ENCODE results near the gene PLXNB2.

Gene PLXNB2

GRCh38 chr22:50282361-50283155 lies 24.9 kb downstream of the PLXNB2 start:
- H3K9me3 ChIP-seq (ENCODE audit: low read length): no peaks in the 10 kb centered on the region
- H3K36me3 ChIP-seq (ENCODE audit: insufficient read depth, low read length): no peaks in the 10 kb centered on the region
- H2AFZ ChIP-seq (ENCODE audit: low read length): no peak overlapping the region
- H3K9me2 ChIP-seq (ENCODE audit: low read depth, low read length): no peaks in the 10 kb centered on the region
- no peak overlapping the region for H3K27ac ChIP-seq (ENCODE audit: low read depth, low read length, poor library complexity, severe bottlenecking)
- H3K79me2 ChIP-seq (ENCODE audit: insufficient read depth, low read length): no peaks in the 10 kb centered on the region
- H3K4me1 ChIP-seq (ENCODE audit: insufficient read depth, low read length, severe bottlenecking): no peaks in the 10 kb centered on the region
- no peak overlapping the region for H3K9ac ChIP-seq (ENCODE audit: low read length)
- no peak for TF ChIP-seq EZH2 (IDR thresholded peaks at IDR 0.05; ENCODE audit: borderline replicate concordance, low read length)
- no peak for TF ChIP-seq CTCF (IDR thresholded peaks at IDR 0.05; ENCODE audit: low read length)
- no peaks in the 10 kb centered on the region for H4K20me1 ChIP-seq (ENCODE audit: insufficient read depth, low read length)
- no peak overlapping the region for H3K4me2 ChIP-seq (ENCODE audit: low read length)
- H3K4me3 ChIP-seq (ENCODE audit: low read depth, low read length, poor library complexity, severe bottlenecking): no peak overlapping the region
- H3K27me3 ChIP-seq (ENCODE audit: insufficient read depth, low read length): peaks cover 17% of the 10 kb centered on the region
- no peaks in the 10 kb centered on the region for H3F3A ChIP-seq (ENCODE audit: insufficient read depth, low read length)

GRCh38 chr22:50281957-50282356 lies 25.5 kb downstream of the PLXNB2 start:
- H3K27ac ChIP-seq (ENCODE audit: low read depth, low read length, poor library complexity, severe bottlenecking): no peak overlapping the region
- H3K36me3 ChIP-seq (ENCODE audit: insufficient read depth, low read length): no peaks in the 10 kb centered on the region
- no peaks in the 10 kb centered on the region for H3K9me2 ChIP-seq (ENCODE audit: low read depth, low read length)
- no peak overlapping the region for H2AFZ ChIP-seq (ENCODE audit: low read length)
- H3F3A ChIP-seq (ENCODE audit: insufficient read depth, low read length): no peaks in the 10 kb centered on the region
- no peaks in the 10 kb centered on the region for H3K79me2 ChIP-seq (ENCODE audit: insufficient read depth, low read length)
- no peak overlapping the region for H3K4me2 ChIP-seq (ENCODE audit: low read length)
- no peaks in the 10 kb centered on the region for H4K20me1 ChIP-seq (ENCODE audit: insufficient read depth, low read length)
- H3K9me3 ChIP-seq (ENCODE audit: low read length): no peaks in the 10 kb centered on the region
- TF ChIP-seq CTCF (IDR thresholded peaks at IDR 0.05; ENCODE audit: low read length): no peak
- TF ChIP-seq EZH2 (IDR thresholded peaks at IDR 0.05; ENCODE audit: borderline replicate concordance, low read length): no peak
- H3K9ac ChIP-seq (ENCODE audit: low read length): no peak overlapping the region
- H3K27me3 ChIP-seq (ENCODE audit: insufficient read depth, low read length): peaks cover 17% of the 10 kb centered on the region
- H3K4me1 ChIP-seq (ENCODE audit: insufficient read depth, low read length, severe bottlenecking): no peaks in the 10 kb centered on the region
- no peak overlapping the region for H3K4me3 ChIP-seq (ENCODE audit: low read depth, low read length, poor library complexity, severe bottlenecking)

GRCh38 chr22:50281384-50281760 lies 26.1 kb downstream of the PLXNB2 start:
- Histone ChIP-seq H3K4me2 (ENCODE audit: low read length) (no peak overlapping the region), H3K9ac (ENCODE audit: low read length) (no peak overlapping the region), H3K27me3 (ENCODE audit: insufficient read depth, low read length) (peaks cover 15% of the 10 kb centered on the region), H2AFZ (ENCODE audit: low read length) (no peak overlapping the region), H3K4me3 (ENCODE audit: low read depth, low read length, poor library complexity, severe bottlenecking) (no peak overlapping the region), H4K20me1 (ENCODE audit: insufficient read depth, low read length) (no peaks in the 10 kb centered on the region), H3K27ac (ENCODE audit: low read depth, low read length, poor library complexity, severe bottlenecking) (no peak overlapping the region), H3K9me3 (ENCODE audit: low read length) (no peaks in the 10 kb centered on the region), H3K36me3 (ENCODE audit: insufficient read depth, low read length) (no peaks in the 10 kb centered on the region), H3F3A (ENCODE audit: insufficient read depth, low read length) (no peaks in the 10 kb centered on the region), H3K9me2 (ENCODE audit: low read depth, low read length) (no peaks in the 10 kb centered on the region), H3K79me2 (ENCODE audit: insufficient read depth, low read length) (no peaks in the 10 kb centered on the region), H3K4me1 (ENCODE audit: insufficient read depth, low read length, severe bottlenecking) (no peaks in the 10 kb centered on the region)
- TF ChIP-seq CTCF (IDR thresholded peaks at IDR 0.05; ENCODE audit: low read length) (no peak), EZH2 (IDR thresholded peaks at IDR 0.05; ENCODE audit: borderline replicate concordance, low read length) (no peak)
